ENCODE results near the gene GSK3B. TPM values are rescaled to one million over a fixed set of nuclear protein-coding genes. Genes with fewer than 3 reads are reported as not detected.
"Not testable (repeated sequence)": the region's sequence is repeated elsewhere in the genome, so short reads cannot be mapped to it uniquely, and the experiment has no call there.

GSK3B gene
- total RNA-seq, 1 experiment from 2014 or later, result 50.0 TPM

DNA sequence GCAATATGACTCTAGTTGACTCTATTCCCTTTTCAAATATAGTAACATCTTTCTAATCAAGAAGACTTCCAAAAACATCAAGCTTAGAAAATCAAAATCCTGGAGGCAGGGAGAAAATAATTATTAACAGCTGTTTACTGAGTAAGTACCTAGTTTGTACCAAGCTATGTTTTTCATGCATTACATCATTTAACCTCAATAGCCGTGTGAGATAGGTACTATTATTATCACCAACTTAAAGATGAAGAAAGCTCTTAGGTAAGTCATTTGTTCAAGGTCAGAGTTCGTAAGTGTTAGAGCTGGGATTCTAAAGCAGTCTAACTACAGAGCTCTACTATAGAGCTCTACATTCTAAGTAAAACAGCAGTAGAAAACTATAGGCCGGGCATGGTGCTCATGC is 41.6 kb downstream of the GSK3B start:
- TF ChIP-seq JUND (IDR thresholded peaks at IDR 0.05) (no peak), RAD21 (IDR thresholded peaks at IDR 0.05; ENCODE audit: low read depth) (no peak), POLR2AphosphoS5 (IDR thresholded peaks at IDR 0.05; ENCODE audit: low read depth, low read length) (no peak), YY1 (IDR thresholded peaks at IDR 0.05; ENCODE audit: extremely low read depth, insufficient replicate concordance, low read depth, low read length) (no peak)

DNA sequence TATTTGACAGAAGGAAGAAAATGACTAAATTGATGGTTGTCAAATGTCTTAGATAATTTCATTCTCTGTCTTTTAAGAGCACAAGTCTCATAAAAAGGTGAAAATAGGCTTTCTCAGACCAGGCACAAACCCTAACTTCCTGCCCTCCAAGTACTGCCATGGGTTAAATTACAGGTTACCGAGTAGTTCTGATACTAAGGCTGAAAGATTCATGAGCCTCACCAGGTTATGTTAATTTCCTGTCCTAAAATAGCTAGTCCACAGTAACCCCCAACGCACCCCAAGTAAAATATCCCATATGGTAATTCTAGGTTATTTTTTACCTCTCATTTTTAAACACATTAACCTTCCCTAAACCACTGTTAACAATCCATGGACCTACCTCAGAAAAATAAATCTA is 42.0 kb downstream of the GSK3B start:
- Histone ChIP-seq H3K27me3 (ENCODE audit: insufficient read depth, low read length) (no peaks in the 10 kb centered on the region), H3K4me3 (replicated peaks in 1 of 2; ENCODE audit: low read depth in 1 of 2, low read length in 2 of 2) (no peak overlapping the region), H3K27ac (ENCODE audit: low read depth, low read length) (no peak overlapping the region), H3K9me3 (ENCODE audit: control insufficient read depth in 1 of 2, insufficient read depth in 1 of 2, low read depth in 1 of 2, low read length in 2 of 2) (no peaks in the 10 kb centered on the region), H3K36me3 (ENCODE audit: control insufficient read depth in 1 of 2, insufficient read depth in 2 of 2, low read length in 2 of 2) (no peaks in the 10 kb centered on the region), H3K4me2 (ENCODE audit: low read length) (no peak overlapping the region), H3K9me2 (ENCODE audit: insufficient read depth) (no peaks in the 10 kb centered on the region), H2AFZ (ENCODE audit: low read depth, low read length, poor library complexity, severe bottlenecking) (no peak overlapping the region), H3K79me2 (ENCODE audit: insufficient read depth, low read length) (peaks cover 98% of the 10 kb centered on the region), H4K20me1 (ENCODE audit: insufficient read depth) (no peaks in the 10 kb centered on the region), H3K4me1 (ENCODE audit: control insufficient read depth in 1 of 2, insufficient read depth in 2 of 2, low read length in 2 of 2) (no peaks in the 10 kb centered on the region), H3K9ac (ENCODE audit: low read length) (no peak overlapping the region)
- intact Hi-C loops (cut with micrococcal nuclease), result no loop called here
- DNase-seq (ENCODE audit: low read depth, low spot score), result no peak
- CTCF ChIA-PET, result no interaction called here
- no peak for ATAC-seq
- RAD21 ChIA-PET (ENCODE audit: low non-redundant PET in 1 of 2, low total read pairs in 2 of 2, uncharacterized antibody in 2 of 2, unreplicated experiment in 2 of 2), result no interaction called here
- TF ChIP-seq ZFX (IDR thresholded peaks at IDR 0.05), result no peak
- TF ChIP-seq, protein P1, sequence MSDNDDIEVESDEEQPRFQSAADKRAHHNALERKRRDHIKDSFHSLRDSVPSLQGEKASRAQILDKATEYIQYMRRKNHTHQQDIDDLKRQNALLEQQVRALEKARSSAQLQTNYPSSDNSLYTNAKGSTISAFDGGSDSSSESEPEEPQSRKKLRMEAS (IDR thresholded peaks at IDR 0.05), result no peak
- no peak for TF ChIP-seq CEBPB (IDR thresholded peaks at IDR 0.05; ENCODE audit: low read depth)
- TF ChIP-seq ELF1 (IDR thresholded peaks at IDR 0.05; ENCODE audit: borderline replicate concordance, low read depth), result no peak
- TF ChIP-seq POLR2A (IDR thresholded peaks at IDR 0.05; ENCODE audit: borderline replicate concordance, extremely low read depth, insufficient read depth, insufficient read length), result no peak
- TF ChIP-seq EZH2 (IDR thresholded peaks at IDR 0.05), result no peak
- TF ChIP-seq, protein P2, sequence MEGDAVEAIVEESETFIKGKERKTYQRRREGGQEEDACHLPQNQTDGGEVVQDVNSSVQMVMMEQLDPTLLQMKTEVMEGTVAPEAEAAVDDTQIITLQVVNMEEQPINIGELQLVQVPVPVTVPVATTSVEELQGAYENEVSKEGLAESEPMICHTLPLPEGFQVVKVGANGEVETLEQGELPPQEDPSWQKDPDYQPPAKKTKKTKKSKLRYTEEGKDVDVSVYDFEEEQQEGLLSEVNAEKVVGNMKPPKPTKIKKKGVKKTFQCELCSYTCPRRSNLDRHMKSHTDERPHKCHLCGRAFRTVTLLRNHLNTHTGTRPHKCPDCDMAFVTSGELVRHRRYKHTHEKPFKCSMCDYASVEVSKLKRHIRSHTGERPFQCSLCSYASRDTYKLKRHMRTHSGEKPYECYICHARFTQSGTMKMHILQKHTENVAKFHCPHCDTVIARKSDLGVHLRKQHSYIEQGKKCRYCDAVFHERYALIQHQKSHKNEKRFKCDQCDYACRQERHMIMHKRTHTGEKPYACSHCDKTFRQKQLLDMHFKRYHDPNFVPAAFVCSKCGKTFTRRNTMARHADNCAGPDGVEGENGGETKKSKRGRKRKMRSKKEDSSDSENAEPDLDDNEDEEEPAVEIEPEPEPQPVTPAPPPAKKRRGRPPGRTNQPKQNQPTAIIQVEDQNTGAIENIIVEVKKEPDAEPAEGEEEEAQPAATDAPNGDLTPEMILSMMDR (IDR thresholded peaks at IDR 0.05 in 2 of 3, conservative IDR thresholded peaks at IDR 0.05 in 1 of 3; ENCODE audit: borderline replicate concordance in 1 of 3, insufficient read depth in 1 of 3, low read depth in 2 of 3, low read length in 2 of 3), result no peak
- TF ChIP-seq, protein P3, sequence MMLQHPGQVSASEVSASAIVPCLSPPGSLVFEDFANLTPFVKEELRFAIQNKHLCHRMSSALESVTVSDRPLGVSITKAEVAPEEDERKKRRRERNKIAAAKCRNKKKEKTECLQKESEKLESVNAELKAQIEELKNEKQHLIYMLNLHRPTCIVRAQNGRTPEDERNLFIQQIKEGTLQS (IDR thresholded peaks at IDR 0.05), result no peak
- TF ChIP-seq YY1 (IDR thresholded peaks at IDR 0.05; ENCODE audit: extremely low read depth, insufficient replicate concordance, low read depth, low read length), result no peak
- no peak for TF ChIP-seq EGR1 (IDR thresholded peaks at IDR 0.05; ENCODE audit: low read depth)
- POLR2A ChIA-PET, result no interaction called here
- BruUV-seq (replicated peaks), result no TSS peak

More for the DNA sequence above, 41.6 kb downstream of the GSK3B start:
- Histone ChIP-seq H3K9me3 (ENCODE audit: control insufficient read depth in 1 of 2, insufficient read depth in 1 of 2, low read depth in 1 of 2, low read length in 2 of 2) (no peaks in the 10 kb centered on the region), H3K4me3 (replicated peaks in 1 of 2; ENCODE audit: low read depth in 1 of 2, low read length in 2 of 2) (no peak overlapping the region), H3K79me2 (ENCODE audit: insufficient read depth, low read length) (peaks cover 98% of the 10 kb centered on the region), H3K4me1 (ENCODE audit: control insufficient read depth in 1 of 2, insufficient read depth in 2 of 2, low read length in 2 of 2) (no peaks in the 10 kb centered on the region), H3K36me3 (ENCODE audit: control insufficient read depth in 1 of 2, insufficient read depth in 2 of 2, low read length in 2 of 2) (no peaks in the 10 kb centered on the region), H3K9ac (ENCODE audit: low read length) (no peak overlapping the region), H2AFZ (ENCODE audit: low read depth, low read length, poor library complexity, severe bottlenecking) (no peak overlapping the region), H3K27me3 (ENCODE audit: insufficient read depth, low read length) (no peaks in the 10 kb centered on the region), H3K9me2 (ENCODE audit: insufficient read depth) (no peaks in the 10 kb centered on the region), H3K27ac (ENCODE audit: low read depth, low read length) (no peak overlapping the region), H3K4me2 (ENCODE audit: low read length) (no peak overlapping the region), H4K20me1 (ENCODE audit: insufficient read depth) (no peaks in the 10 kb centered on the region)
- ChIA-PET CTCF (no interaction called here), POLR2A (no interaction called here), RAD21 (ENCODE audit: low non-redundant PET in 1 of 2, low total read pairs in 2 of 2, uncharacterized antibody in 2 of 2, unreplicated experiment in 2 of 2) (no interaction called here)
- no TSS peak for BruUV-seq (replicated peaks)
- ATAC-seq (no peak), DNase-seq (ENCODE audit: low read depth, low spot score) (no peak)
- intact Hi-C loops (cut with micrococcal nuclease), result no loop called here

DNA sequence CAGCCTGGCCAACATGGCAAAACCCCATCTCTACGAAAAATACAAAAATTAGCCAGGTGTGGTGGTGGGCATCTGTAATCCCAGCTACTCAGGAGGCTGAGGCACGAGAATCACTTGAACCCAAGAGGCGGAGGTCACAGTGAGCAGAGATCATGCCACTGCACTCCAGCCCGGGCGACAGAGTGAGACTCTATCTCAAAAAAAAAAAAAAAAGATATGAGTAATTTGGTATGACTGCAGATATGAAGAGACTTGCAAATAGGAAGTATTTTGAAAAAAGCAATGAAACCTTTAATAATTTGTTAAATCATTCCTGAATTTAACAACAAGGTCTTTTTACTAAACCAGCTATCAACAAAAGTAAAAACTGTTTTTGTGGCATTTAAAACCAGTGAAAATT is 42.7 kb downstream of the GSK3B start:
- BruUV-seq (replicated peaks); H3K36me3 ChIP-seq (ENCODE audit: control insufficient read depth in 1 of 2, insufficient read depth in 2 of 2, low read length in 2 of 2); H3K4me3 ChIP-seq (replicated peaks in 1 of 2; ENCODE audit: low read depth in 1 of 2, low read length in 2 of 2); POLR2A ChIA-PET; RAD21 ChIA-PET (ENCODE audit: low non-redundant PET in 1 of 2, low total read pairs in 2 of 2, uncharacterized antibody in 2 of 2, unreplicated experiment in 2 of 2); H2AFZ ChIP-seq (ENCODE audit: low read depth, low read length, poor library complexity, severe bottlenecking); H3K9ac ChIP-seq (ENCODE audit: low read length); H3K27me3 ChIP-seq (ENCODE audit: insufficient read depth, low read length); H3K4me2 ChIP-seq (ENCODE audit: low read length); intact Hi-C loops (cut with micrococcal nuclease); CTCF ChIA-PET; H3K27ac ChIP-seq (ENCODE audit: low read depth, low read length); ATAC-seq; H4K20me1 ChIP-seq (ENCODE audit: insufficient read depth); H3K4me1 ChIP-seq (ENCODE audit: control insufficient read depth in 1 of 2, insufficient read depth in 2 of 2, low read length in 2 of 2); DNase-seq (ENCODE audit: low read depth, low spot score); H3K9me2 ChIP-seq (ENCODE audit: insufficient read depth); H3K9me3 ChIP-seq (ENCODE audit: control insufficient read depth in 1 of 2, insufficient read depth in 1 of 2, low read depth in 1 of 2, low read length in 2 of 2): not testable (repeated sequence)
- peaks cover 98% of the 10 kb centered on the region for H3K79me2 ChIP-seq (ENCODE audit: insufficient read depth, low read length)

Measured in HCT116 (cell line).